OCI-LY7 (cell line): Measurements from ENCODE around the gene LCN9.

ENCODE experiments used
- CTCF ChIP-seq: fragments of 200-600 bp; sonication (generic); conservative IDR thresholded peaks from 2 replicates; pipeline ENCODE4 v1.5.1; 2014; ENCODE audit warnings: mild to moderate bottlenecking, antibody characterized with exemption, low read length, moderate library complexity, mixed read lengths
- EZH2phosphoT487 ChIP-seq: fragments of 200-600 bp; sonication (generic); IDR thresholded peaks from 2 replicates; pipeline ENCODE4 v1.6.1; 2018; ENCODE audit warnings: low read depth, borderline replicate concordance, mild to moderate bottlenecking, mixed run types, antibody characterized with exemption, low read length, moderate library complexity, mixed read lengths

- TF ChIP-seq CTCF (no peak), EZH2phosphoT487 (no peak)
Measured at GRCh38 chr9:135618866-135619598, 44.1 kb upstream of the LCN9 start.
